ENCODE results near the gene FCGR3B. TPM values are rescaled to one million over a fixed set of nuclear protein-coding genes. Genes with fewer than 3 reads are reported as not detected.
"Not testable (repeated sequence)": the region's sequence is repeated elsewhere in the genome, so short reads cannot be mapped to it uniquely, and the experiment has no call there.

FCGR3B gene
- polyA plus RNA-seq, 3 donors from 2014 or later = 6.3 to 14.9 (median 8.8) TPM

GRCh38 chr1:161580879-161581537 is 50.0 kb downstream of the FCGR3B start:
- not testable (repeated sequence) for H3K9me3 Mint-ChIP-seq; H3K27ac Mint-ChIP-seq; H3K36me3 Mint-ChIP-seq; H3K4me3 Mint-ChIP-seq; H3K27me3 Mint-ChIP-seq (ENCODE audit: low read depth in 3 of 3); DNase-seq; H3K4me1 Mint-ChIP-seq

DNA sequence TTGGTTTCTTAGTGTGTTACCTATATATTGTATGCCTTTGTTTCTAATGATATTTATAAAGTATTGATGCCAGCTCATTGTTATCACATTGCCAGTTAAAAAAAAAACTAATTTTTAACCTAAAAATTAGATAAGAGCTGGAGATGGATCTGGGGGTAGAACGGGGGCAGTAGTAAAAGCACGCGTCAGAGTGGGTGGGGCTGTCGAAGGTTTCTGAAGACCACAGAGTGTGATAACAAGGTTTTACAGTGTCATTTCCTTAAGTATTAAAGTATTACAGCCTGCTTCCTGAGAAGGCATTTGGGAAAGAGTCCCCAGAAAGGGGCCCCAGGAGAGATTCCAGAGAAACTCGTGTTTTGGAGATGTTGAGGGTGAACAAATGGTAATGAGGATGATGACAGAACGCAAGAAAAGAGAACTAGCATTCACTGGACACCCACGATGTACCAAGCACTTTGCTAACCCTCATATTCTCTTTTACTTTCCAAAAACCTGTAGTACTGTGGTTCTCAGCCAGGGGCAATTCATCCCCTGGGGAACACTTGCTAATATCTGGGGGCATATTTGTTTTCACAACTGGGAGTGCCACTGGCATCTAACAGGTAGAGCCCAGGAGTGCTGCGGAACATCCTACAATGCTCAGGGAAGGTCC is 51.0 kb downstream of the FCGR3B start:
- not testable (repeated sequence) for H3K36me3 Mint-ChIP-seq, H3K9me3 Mint-ChIP-seq
- peak; percentile 14 to 57 (median 30) for DNase-seq

GRCh38 chr1:161576676-161577075 is 54.3 kb downstream of the FCGR3B start:
- not testable (repeated sequence) for H3K27me3 Mint-ChIP-seq (ENCODE audit: low read depth in 3 of 3); H3K36me3 Mint-ChIP-seq; H3K4me3 Mint-ChIP-seq; H3K27ac Mint-ChIP-seq; H3K9me3 Mint-ChIP-seq; DNase-seq; H3K4me1 Mint-ChIP-seq

More for the DNA sequence above, 51.0 kb downstream of the FCGR3B start:
- H3K4me1 Mint-ChIP-seq; H3K27me3 Mint-ChIP-seq (ENCODE audit: low read depth in 3 of 3); H3K4me3 Mint-ChIP-seq; H3K27ac Mint-ChIP-seq: not testable (repeated sequence)

Other genes with a start within 250 kb of the FCGR3B start
- gene FCGR2A, start 125.7 kb downstream of the FCGR3B start, polyA plus RNA-seq = 1 to 10 TPM in 2 of 3 donors, under 1 TPM in 1; 0.71 to 5.2 (median 2.1) TPM
- gene HSPA6, start 106.6 kb downstream of the FCGR3B start, polyA plus RNA-seq = 1 to 10 TPM in 2 of 3 donors, under 1 TPM in 1; 0.61 to 8.8 (median 6.9) TPM
- gene FCGR3A, start 81.4 kb downstream of the FCGR3B start, polyA plus RNA-seq = 1,000 to 10,000 TPM in 2 of 3 donors, 100 to 1,000 TPM in 1; 491 to 1,637 (median 1,471) TPM
- gene FCGR2B, start 32.0 kb upstream of the FCGR3B start, polyA plus RNA-seq = 10 to 100 TPM in 1 of 3 donors, 1 to 10 TPM in 2; 1.9 to 21.0 (median 8.6) TPM
- gene FCRLA, start 76.1 kb upstream of the FCGR3B start, polyA plus RNA-seq = under 1 TPM; 0.36 to 0.48 (median 0.42) TPM
- 10 to 100 TPM in 2 of 3 donors, 1 to 10 TPM in 1; 6.7 to 14.6 (median 10.6) TPM for gene FCRLB, start 90.4 kb upstream of the FCGR3B start, polyA plus RNA-seq
- gene DUSP12, start 118.6 kb upstream of the FCGR3B start, polyA plus RNA-seq = 100 to 1,000 TPM in 1 of 3 donors, 10 to 100 TPM in 2; 69.5 to 104 (median 71.7) TPM
- gene ATF6, start 135.1 kb upstream of the FCGR3B start, polyA plus RNA-seq = 10 to 100 TPM; 10.3 to 14.2 (median 11.0) TPM